A673 (cell line): ENCODE data around the gene IRF2.

Experiments used
- CTCF ChIP-seq: fragments of 300-800, 200-600 bp; sonication (generic); conservative IDR thresholded peaks from 2 replicates; pipeline ENCODE4 v1.5.1; 2017; ENCODE audit warnings: low read depth, mild to moderate bottlenecking, antibody characterized with exemption, low read length, moderate library complexity, mixed read lengths
- EZH2 ChIP-seq: fragments of 200-600 bp; sonication (generic); IDR thresholded peaks from 2 replicates; pipeline ENCODE4 v1.6.1; 2017; ENCODE audit warnings: borderline replicate concordance, low read depth, mild to moderate bottlenecking, mixed read lengths, antibody characterized with exemption, low read length; ENCODE audit not compliant: poor library complexity, severe bottlenecking

- TF ChIP-seq CTCF = no peak
- no peak for TF ChIP-seq EZH2
Measured at GRCh38 chr4:184403384-184403781, 71.0 kb downstream of the IRF2 start.
